DMS 273 (cell line): Measurements from ENCODE around the gene SMIM24.
"Not testable (repeated sequence)": the region's sequence is repeated elsewhere in the genome, so short reads cannot be mapped to it uniquely, and the experiment has no call there.

Source experiments
- DNase-seq: peaks from one replicate; lab custom pipeline; 2025; ENCODE audit not compliant: unreplicated experiment; lab: John Stamatoyannopoulos, UW

SMIM24 gene

DNA sequence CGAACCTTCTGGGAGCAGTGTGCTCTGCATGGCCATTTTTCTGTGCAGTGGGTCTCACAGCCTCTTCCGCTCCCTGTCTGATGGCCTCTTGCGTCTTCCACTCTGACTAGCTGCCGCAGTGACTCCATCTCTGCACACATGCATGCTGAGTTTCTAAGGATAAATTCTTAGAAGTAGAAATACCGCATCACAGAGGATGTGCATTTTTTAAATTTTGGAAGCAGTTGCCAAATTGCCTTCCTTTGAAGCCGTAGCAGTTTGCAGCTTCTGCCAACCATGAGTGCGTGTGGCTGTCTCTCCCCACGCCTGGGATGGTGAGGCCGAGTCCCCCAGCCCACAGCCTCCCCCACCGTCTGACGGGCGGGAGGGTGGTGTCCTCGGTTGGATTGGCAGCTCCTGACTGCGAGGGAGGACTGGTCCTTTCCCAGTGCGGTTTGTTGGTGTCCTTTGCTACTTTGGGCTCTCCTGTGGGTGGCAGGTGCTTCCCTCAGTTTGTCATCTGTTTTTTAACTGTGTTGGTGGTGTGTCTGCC, 35.6 kb upstream of the SMIM24 start:
- no peak for DNase-seq

DNA sequence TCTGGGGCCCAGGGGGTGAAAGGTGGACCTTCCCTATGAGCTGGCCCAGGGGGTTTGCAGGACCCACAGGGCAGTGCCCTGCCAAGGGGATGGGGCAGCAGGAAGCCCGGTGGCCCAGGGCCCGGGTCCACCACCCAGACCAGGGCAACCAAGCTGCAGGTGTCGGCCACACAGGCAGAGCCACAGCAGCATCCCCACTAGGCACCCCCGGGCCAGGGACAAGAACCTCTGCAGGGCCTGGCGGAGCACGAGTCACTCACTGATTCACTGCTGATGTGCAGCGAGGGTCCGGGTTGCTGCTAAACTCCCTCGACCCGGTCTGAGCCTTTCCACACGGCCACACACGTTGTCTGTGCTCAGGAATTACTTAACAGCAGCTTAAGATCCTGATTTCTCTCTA, 34.6 kb upstream of the SMIM24 start:
- no peak for DNase-seq

DNA sequence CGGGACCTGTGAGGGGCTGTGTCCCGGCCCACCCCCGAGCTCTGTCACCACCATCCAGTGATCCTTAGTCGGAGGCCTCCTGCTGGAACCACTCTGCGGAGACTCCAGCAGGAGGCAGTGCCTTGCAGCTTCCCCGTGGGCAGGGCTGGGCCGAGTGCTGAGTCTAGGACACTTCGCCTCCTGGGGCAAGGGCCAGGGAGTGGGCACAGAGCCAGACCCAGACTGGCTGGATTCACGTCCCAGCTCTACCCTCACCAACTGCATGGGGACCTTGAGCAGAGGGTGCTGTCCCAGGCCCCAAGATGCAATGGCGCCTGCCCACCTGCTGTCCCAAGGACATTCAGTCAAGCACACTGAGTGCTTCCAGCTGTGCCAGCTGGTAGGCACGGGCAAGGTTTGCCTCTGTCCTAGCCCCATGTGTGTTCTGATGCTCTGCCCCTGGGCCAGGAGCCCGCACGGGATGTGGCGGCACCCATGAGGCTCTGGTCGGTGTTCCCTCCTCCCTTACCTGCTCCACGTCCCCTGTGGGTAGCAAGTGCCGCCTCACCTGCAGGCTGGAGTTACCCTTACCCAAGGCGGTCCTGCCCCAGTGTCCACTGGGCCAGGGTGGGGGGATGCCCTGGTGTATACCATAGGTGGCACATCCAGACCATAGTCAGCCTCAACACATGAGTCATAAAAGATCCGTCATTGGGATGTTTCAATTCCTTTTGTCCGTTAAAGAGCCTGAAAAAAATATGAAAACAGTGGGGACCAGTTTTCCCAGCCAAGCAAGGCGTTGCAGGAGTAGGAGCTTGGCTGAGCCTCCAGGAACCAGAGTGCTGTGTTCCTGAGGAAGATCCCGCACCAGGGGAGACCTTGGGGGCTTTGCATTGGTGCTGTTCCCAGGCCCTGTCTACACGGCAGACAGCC, 33.2 kb upstream of the SMIM24 start:
- DNase-seq, result no peak

DNA sequence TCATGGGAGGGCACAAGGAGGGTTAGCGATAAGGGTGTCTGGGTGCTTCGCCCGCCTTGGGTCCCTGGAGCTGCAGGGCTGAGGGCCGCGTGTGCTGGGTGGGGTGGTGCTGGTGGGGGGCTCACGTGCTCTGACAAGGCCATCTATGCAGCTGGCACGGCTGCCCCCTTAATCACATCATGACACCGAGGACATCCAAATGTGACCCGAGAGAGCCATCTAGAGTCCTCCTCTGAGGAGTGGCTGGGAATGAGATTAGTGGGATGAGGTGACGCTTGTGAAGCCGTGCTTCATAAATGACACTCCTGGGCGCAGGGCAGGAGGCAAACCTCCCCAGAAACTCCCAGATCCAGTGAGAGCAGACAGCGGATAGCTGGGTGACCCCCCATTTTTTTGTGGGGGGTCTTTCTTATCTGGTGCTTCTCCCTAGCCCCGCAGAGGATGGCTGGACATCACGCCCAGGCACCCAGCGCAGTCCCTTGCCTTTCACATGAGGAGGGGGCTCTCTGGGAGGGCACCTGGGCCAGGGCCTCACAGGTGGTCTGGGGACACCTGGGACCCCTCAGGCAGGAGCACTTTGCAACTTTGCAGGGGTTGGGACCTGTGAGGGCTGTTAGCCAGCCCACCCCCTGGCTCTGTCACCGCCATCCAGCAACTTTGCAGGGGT, 32.4 kb upstream of the SMIM24 start:
- no peak for DNase-seq

DNA sequence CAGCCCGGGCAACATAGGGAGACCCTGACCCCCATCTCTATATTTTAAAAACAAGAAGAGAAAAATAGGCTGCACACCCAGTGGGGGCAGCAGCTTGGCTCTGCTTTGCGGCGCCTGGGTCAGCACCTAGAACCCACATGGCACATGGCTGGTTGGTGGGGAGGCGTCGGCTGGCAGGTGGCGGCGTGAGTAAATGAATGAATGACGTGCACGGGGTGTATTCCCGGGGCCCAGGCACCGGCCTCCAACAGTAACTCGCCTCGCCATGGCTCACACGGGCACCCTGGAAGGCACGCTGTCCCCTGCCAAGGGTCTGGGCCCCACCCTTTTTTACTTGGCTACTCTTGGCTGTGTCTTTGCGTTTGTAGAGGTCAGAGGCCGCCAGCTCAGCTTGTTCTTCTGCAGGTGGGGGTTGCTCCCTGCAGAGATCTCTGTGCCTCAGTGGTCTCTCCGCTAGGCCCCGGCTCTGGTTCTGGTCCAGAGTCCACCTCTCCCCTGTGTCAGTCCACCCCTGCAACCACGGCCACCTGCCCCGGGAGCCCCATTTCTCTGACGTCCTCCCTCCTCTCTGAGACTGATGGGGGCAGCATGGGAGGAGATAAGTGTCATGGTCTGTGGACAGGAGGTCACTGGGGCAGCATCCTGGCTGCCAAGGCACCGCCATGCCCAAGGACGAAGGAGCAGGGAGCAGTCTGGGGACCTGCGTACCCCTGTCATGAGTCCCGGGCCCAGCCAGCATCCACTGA, 31.4 kb upstream of the SMIM24 start:
- DNase-seq, result no peak

DNA sequence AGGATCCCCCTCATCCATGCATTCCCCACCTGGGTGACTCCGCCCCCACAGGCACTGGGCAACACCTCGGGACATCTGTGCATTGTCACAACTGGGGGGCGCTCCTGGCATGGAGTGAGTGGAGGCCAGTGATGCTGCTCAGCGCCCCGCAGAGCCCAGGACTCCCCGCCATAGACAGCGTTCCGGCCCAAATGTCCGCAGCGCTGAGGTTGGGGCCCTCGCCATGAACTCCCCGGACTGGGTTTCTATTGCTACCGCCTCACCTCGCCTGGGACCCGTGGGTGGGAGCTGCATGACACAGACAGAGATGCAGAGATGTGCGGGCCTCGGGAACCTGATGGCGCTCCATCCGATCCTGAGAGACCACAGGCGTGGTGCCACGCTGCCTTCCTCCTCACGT, 30.4 kb upstream of the SMIM24 start:
- DNase-seq, result no peak

DNA sequence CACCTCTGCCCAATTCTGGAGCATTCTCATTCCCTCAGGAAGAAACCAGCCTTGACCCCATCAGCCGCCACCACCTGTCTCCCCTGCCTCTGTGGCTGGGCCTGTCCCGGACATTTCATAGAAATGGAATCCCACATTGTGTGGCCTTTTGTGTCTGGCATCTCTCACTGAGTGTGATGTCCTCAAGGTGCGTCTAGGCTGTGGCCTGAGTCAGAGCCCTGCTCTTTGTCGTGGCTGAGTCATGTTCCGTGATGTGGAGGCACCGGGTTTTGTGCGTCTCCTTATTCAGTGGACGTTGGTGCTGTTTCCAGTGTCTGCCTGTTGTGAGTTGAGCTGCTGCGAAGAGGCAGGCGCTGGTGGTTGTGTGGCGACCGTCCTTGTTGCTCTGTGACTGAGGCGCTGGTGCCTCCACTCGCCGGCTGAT, 29.3 kb upstream of the SMIM24 start:
- no peak for DNase-seq

DNA sequence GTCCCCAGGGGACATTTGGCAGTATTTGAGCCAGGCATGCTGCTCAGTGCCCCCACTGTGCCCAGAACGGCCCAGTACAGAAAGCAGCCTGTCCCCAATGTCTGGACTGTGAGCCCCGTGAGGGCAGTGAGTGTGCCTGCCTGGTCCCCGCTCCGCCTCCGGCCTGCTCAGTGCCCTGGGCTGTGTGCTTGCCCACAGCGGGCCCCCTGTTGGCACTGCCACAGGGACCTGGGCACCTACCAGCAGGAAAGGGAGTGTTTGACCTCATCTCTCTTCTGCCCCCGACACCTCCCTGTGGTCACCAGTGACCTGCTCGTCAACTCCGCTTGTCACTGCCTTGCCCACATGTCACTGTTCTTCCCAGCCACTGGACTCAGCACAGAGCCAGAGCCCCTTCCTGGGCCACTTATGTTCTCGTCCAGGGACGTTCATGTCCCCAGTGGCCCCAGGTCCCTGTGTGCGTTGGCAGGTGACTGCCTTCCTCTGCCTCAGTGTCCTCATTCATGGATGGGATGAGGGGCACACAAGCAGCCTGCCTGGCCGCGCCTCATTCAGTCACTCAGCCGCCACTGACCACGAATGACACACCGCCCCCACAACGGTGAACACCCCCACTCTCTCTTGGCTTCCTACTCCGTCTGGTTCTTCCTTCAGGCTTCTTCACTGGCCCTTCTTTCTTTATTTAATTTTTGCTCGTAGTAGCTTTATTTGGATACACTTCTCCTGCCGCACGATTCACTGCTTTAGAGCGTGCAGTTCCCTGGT, 28.6 kb upstream of the SMIM24 start:
- DNase-seq, result no peak

DNA sequence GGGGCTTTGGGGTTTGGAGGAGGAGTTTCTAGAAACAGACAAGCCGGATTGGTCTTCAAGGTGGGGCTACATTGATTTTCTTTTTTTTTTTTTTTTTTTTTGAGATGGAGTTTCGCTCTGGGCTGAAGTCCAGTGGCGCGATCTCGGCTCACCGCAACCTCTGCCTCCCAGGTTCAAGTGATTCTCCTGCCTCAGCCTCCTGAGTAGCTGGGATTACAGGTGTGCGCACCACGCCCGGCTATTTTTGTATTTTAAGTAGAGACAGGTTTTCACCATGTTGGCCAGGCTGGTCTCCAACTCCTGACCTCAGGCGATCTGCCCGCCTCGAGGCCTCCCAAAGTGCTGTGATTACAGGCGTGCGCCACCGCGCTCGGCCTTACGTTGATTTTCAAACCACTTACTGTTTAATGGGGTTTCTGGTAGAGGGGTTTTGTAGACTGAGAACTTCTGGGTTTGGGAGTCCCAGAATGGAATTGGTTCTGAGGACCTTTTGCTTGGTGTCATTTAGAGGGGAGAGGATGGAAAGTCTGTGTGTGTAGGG, 27.9 kb upstream of the SMIM24 start:
- not testable (repeated sequence) for DNase-seq

DNA sequence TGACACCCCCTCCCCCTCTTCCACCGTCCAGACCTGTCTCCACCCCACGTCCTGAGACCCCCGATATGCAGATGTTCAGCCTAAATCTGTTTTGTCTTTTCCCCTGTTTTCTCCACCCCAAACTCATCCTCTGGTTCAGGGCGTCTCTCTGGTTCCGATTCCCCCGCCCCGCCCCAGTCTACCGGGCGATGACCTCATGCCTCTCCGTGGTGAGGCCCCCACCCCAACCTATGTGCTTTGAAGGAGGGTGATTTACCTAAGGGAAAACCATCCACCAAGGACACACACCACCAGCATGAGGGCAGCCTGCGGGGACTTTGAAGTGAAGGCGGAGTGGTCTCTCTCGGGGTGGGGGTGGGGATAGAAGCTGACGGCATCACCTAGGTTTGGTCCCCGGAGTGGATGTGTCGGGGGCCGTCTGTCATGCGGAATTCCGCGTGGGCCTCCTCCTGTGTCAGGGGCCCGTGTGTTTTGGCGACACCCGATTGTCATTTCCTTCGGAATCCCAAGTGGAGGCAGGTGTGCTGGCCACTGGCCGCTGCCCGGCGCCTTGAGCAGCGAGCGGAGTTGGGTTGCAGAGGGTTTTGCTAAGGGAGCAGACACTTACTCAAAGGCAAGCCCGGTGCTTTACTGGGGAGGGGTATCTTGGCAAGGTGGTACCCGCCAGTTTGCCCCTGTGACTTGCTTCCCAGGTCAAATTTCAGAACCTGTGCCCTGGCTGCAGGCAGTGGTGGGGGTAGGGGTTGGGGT, 27.2 kb upstream of the SMIM24 start:
- no peak for DNase-seq

DNA sequence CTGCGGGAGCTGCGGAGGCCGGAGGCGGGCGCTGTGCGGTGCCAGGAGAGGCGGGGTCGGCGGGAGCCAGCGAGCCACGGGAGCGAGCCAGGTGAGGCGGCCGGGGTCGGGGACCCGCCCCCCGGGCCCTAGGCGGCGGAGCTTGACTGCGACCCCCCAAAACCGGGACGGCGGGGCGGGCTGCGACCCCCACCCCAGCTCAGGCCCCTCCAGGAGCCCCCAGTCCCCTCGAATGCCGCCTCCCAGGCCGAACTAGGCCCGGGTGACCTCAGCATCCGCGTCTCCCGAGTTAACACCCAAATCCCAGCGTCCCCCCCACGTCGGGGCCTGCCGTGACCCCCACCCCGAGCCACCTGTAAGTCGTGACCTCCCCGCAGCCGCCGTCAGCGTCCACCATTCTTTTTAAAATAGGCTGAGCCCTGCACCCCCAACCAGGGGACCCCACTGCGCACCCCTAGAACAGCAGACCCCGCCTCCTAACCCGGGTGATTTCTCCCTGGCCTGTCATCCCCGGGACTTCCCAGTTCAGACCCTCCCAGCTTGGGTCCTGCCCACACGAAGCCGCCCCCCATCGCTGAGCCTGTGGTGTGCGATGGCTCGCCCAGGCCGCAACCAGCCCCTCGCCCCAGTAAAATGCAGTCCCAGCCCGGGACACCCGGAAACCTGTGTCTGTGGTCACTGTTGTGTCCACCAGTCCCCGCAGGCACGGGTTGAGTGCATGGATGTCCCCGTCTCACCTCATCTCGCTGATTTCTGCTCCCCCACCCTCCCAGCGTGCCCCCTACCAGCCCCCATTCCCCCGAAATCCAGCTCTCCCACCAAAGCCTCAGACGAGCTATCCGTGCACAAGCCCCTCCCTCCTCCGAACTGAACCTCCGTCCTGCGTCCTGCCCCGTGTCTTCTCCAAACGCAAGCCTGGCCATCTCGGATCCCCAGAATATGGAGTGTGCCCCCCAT, 26.3 kb upstream of the SMIM24 start:
- DNase-seq, result peak; percentile 53

DNA sequence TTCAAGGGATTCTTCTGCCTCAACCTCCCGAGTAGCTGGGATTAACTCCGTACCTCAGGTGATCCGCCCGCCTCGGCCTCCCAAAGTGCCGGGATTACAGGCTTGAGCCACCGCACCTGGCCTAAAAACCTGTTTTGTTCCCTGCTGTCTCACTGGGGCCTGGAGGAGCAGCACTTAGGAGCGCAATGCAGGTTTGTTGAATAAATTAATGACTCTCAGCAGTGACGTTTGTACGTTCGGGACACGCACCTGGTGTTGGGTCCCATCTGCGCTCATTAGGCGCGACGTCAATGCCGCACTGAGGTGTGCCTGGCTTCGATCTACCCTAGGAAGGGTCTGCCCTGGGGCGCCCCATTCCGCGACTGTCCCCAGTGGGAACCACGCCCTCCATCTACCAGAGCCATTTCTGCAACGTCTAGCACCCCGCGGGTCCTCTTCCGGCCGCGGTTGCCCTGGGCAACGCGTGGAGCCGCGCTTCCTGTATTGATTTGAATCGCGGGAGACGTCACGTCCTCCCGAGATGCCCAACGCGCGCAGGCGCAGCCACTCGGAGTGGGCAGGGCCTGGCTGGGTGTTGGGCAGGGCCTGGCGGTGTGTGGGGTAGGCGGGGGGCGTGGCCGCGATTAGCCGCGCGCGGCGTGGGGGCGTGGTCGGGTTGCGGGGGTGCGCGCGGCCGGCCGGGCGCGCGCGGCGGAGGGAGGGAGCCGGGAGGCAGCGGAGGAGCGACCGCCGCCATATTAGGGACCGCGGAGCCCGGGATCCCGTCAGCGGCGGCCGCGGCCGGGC, 25.5 kb upstream of the SMIM24 start, which contains the start of gene FZR1:
FZR1 (plus strand) TSS at position 714 of the 786 bp plus-strand sequence. CDS start 16,679 bp downstream, outside the sequence.
- peak; percentile 99 for DNase-seq

DNA sequence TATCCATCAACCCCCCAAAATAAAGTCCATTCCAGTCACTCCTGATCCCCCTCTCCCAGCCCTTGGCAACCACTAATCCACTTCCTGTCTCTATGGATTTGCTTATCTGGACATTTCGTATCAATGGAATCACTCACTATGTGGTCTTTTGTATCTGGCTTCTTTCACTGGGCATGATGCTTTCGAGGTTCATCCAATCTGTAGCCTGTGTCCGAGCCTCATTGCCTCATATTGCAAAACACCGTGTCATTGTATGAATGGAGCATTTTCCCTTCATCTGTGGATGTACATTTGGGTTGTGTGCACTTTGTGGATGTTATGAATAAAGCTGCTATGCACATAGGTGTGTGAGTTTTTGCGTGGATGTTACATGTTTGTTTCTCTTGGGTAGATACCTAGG, 24.4 kb upstream of the SMIM24 start:
- DNase-seq, result no peak

DNA sequence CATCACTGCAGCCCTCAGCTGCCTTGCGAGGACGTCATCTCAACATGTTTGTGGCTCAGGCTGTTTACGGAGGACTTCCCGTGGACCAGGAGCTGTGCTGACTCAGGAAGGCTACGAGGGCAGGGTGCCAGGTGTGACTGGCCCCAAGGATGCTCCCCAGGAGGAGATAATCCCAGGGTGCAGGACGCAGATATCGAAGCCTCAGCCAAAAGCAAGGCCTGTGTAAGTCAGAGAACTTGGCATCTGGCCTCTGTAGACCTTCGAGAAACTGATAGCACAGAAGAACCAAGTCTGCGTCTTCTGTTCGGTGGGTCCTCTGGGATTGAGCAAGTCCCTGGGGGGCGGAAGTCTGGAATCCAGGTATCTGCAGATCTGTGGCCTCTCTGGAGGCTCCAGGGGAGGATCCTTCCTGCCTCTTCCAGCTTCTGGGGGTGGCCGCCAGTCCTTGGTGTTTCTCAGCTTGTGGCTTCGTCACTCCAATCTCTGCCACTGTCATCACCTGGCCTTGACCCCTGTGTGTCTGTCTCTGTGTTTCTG, 22.8 kb upstream of the SMIM24 start:
- no peak for DNase-seq

DNA sequence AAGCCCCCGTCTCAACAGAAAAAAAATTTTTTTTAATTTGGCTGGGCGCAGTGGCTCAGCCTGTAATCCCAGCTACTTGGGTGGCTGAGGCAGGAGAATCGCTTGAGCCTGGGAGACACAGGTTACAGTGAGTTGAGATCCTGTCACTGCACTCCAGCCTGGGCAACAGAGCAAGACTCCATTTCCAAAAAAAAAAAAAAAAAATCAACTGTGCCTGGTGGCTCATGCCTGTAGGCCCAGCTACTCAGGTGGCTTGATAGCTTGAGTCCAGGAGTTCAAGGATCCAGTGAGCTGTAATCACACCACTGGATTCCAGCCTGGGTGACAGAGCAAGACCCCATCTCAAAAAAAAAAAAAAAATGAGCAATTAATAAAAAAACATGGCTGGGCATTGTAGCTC, 21.5 kb upstream of the SMIM24 start:
- no peak for DNase-seq

DNA sequence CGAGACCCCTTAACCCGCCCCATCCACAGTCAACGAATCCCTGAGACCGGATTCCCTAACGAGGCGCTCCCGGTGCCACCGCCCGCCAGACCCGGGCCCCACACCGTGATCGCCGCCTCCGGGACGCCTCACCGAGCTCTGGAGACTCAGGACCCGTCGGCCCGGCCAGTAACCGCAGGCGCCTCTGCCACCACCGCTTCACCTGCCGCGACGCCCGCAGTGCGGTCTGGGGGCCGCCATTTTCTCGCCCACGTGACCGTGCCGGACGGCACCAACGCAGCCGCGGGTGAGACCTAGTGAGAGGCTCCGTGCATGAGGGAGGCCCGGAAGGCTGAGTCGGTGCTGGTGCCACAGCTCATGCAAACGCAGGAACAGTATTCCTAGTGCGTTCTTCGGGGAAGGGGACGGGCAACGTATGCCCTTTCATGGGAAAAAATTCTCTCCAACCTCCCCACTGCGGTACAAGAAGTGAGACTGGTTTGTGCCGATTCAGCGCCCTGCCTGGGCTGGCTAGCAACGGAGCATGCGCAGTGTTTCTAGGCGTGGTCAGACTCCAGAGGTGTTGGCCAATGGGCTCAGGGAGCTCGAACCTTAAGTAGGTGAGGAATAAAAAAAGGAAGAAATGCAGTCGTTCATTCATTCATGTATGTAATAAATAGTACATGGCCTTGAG, 20.2 kb upstream of the SMIM24 start, which contains the start of gene DOHH:
DOHH (minus strand) TSS at position 246 of the 673 bp plus-strand sequence. CDS start 3,860 bp downstream, outside the sequence.
- DNase-seq, result peak; percentile 98
